ENCODE results near the gene VSIG1. TPM values are rescaled to one million over a fixed set of nuclear protein-coding genes. Genes with fewer than 3 reads are reported as not detected.

The VSIG1 gene
- total and polyA plus RNA-seq, 2 of the 8 experiments (the other 6 are each of a cell fraction or from before 2014, with no cell fraction given) = 2.2 to 2.9 TPM

- no peak for TF ChIP-seq HDAC2 (IDR thresholded peaks at IDR 0.05; ENCODE audit: borderline replicate concordance in 1 of 2, low read depth in 2 of 2, low read length in 2 of 2)
Observed at GRCh38 chrX:108032944-108033343, 11.9 kb upstream of the VSIG1 start (continued).
